ENCODE data around the gene PCDH19.

DNA sequence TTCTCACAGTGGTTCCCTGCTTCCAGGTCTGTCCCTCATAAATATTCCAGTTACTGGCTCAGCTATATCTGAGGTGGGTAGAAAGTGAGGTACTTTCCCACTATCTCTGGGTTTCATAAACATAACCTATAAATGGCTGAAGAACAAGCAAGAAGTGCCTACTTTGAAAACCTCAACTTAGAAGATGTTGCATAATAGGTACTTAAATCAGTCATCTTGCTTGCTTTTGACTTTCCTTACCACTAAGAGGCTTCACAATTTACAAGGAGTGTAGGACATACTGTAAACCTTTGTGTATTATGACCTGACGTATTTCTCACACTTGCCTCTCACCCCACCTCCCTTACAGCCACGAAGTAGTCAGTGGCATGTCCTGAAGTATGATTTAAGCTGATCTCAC, 145.9 kb downstream of the PCDH19 start:
- TF ChIP-seq, protein P1, sequence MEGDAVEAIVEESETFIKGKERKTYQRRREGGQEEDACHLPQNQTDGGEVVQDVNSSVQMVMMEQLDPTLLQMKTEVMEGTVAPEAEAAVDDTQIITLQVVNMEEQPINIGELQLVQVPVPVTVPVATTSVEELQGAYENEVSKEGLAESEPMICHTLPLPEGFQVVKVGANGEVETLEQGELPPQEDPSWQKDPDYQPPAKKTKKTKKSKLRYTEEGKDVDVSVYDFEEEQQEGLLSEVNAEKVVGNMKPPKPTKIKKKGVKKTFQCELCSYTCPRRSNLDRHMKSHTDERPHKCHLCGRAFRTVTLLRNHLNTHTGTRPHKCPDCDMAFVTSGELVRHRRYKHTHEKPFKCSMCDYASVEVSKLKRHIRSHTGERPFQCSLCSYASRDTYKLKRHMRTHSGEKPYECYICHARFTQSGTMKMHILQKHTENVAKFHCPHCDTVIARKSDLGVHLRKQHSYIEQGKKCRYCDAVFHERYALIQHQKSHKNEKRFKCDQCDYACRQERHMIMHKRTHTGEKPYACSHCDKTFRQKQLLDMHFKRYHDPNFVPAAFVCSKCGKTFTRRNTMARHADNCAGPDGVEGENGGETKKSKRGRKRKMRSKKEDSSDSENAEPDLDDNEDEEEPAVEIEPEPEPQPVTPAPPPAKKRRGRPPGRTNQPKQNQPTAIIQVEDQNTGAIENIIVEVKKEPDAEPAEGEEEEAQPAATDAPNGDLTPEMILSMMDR (IDR thresholded peaks at IDR 0.05): no peak
- TF ChIP-seq POLR2AphosphoS5 (IDR thresholded peaks at IDR 0.05; ENCODE audit: low read depth, low read length) (no peak), SIN3A (IDR thresholded peaks at IDR 0.05; ENCODE audit: borderline replicate concordance, insufficient read depth, low read depth, low read length) (no peak), TCF7L2 (IDR thresholded peaks at IDR 0.05; ENCODE audit: low read depth, low read length) (no peak)
- TF ChIP-seq, protein P2, sequence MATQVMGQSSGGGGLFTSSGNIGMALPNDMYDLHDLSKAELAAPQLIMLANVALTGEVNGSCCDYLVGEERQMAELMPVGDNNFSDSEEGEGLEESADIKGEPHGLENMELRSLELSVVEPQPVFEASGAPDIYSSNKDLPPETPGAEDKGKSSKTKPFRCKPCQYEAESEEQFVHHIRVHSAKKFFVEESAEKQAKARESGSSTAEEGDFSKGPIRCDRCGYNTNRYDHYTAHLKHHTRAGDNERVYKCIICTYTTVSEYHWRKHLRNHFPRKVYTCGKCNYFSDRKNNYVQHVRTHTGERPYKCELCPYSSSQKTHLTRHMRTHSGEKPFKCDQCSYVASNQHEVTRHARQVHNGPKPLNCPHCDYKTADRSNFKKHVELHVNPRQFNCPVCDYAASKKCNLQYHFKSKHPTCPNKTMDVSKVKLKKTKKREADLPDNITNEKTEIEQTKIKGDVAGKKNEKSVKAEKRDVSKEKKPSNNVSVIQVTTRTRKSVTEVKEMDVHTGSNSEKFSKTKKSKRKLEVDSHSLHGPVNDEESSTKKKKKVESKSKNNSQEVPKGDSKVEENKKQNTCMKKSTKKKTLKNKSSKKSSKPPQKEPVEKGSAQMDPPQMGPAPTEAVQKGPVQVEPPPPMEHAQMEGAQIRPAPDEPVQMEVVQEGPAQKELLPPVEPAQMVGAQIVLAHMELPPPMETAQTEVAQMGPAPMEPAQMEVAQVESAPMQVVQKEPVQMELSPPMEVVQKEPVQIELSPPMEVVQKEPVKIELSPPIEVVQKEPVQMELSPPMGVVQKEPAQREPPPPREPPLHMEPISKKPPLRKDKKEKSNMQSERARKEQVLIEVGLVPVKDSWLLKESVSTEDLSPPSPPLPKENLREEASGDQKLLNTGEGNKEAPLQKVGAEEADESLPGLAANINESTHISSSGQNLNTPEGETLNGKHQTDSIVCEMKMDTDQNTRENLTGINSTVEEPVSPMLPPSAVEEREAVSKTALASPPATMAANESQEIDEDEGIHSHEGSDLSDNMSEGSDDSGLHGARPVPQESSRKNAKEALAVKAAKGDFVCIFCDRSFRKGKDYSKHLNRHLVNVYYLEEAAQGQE (IDR thresholded peaks at IDR 0.05; ENCODE audit: insufficient read depth in 1 of 2, low read depth in 2 of 2, low read length in 1 of 2): no peak

All from Panc1 (cell line).